ENCODE measurements around the gene TNNT3. TPM values are rescaled to one million over a fixed set of nuclear protein-coding genes. Genes with fewer than 3 reads are reported as not detected.

TNNT3 gene
- total RNA-seq, 3 donors from 2014 or later = not detected

DNA sequence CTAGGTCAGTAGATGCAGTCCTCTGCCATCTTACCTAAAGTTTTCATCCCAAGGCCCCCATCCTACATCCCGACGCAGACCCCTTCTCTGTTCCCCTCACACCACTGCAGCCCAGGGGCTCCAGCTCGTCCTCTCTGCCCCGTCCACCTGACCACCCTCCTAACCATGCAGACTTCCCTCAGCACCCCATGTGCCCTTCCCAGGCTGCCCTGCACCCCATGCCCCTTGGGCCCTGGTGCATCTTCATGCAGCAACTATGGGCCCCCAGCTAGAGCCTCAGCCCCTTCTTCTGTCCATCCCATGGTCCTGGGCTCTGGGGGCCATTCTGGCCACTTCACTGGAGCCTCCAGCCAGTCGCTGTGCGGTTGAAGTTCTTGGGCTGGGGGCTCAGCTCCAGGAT is 30.7 kb upstream of the TNNT3 start:
- Mint-ChIP-seq H3K27me3 (ENCODE audit: low read depth) (no peaks in the 10 kb centered on the region), H3K4me3 (peak overlapping the region; percentile 51), H3K36me3 (ENCODE audit: insufficient read depth) (no peaks in the 10 kb centered on the region), H3K9me3 (no peaks in the 10 kb centered on the region), H3K4me1 (ENCODE audit: low read depth) (peaks cover 36% of the 10 kb centered on the region)
- DNase-seq = no peak
- ATAC-seq = peak in 1 of 2 donors; percentile 4

GRCh38 chr11:1889224-1889930 is 30.1 kb upstream of the TNNT3 start:
- DNase-seq = peak; percentile 55
- Mint-ChIP-seq H3K4me1 (ENCODE audit: low read depth) (peaks cover 36% of the 10 kb centered on the region), H3K4me3 (peak overlapping the region; percentile 62), H3K36me3 (ENCODE audit: insufficient read depth) (no peaks in the 10 kb centered on the region), H3K9me3 (no peaks in the 10 kb centered on the region), H3K27me3 (ENCODE audit: low read depth) (no peaks in the 10 kb centered on the region)
- ATAC-seq = peak; percentile 74 to 79

DNA sequence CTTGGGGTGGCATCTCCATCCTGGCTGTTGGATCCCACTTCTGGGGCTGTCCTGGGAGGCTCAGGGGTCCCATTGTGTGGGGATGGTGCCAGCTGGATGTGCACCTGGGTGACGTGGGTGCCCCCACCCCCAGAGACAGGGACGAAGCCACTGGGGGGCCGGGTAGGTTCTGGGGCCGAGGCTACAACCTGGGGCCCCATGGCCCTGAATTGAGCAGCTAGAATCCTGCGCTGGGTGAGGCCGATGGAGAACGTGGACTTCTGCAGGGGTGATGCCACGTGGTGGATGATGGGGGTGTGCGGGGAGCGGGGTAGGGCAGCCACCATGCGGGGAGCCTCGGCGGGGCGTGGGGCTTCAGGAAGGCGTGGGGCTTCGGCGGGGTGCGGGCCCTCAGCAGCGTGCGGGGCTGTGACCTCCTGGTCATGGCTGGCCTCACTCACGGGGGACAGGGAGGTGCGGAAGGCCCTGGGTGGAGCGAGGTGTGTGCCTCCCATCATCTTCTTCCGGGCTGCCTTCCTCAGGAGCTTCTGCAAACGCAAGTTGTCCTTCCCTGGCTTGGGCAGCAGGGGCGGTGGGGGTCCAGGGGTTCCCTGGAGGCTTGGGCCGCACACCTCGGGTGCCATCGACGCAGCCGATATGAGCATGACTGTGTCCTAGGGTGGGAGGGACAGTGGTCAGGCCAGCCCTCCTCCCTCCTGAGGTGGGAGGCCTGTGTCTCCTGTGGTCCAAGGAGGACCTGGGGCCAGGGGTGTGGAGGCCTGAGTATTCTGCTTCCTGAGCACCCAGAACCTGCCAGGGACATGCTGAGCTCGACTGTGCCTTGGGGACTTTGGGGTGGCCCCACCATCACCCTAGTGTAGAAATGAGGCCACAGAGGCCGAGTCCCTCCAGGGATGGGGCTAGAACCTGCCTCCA is 29.3 kb upstream of the TNNT3 start:
- peaks cover 36% of the 10 kb centered on the region for H3K4me1 Mint-ChIP-seq (ENCODE audit: low read depth)

DNA sequence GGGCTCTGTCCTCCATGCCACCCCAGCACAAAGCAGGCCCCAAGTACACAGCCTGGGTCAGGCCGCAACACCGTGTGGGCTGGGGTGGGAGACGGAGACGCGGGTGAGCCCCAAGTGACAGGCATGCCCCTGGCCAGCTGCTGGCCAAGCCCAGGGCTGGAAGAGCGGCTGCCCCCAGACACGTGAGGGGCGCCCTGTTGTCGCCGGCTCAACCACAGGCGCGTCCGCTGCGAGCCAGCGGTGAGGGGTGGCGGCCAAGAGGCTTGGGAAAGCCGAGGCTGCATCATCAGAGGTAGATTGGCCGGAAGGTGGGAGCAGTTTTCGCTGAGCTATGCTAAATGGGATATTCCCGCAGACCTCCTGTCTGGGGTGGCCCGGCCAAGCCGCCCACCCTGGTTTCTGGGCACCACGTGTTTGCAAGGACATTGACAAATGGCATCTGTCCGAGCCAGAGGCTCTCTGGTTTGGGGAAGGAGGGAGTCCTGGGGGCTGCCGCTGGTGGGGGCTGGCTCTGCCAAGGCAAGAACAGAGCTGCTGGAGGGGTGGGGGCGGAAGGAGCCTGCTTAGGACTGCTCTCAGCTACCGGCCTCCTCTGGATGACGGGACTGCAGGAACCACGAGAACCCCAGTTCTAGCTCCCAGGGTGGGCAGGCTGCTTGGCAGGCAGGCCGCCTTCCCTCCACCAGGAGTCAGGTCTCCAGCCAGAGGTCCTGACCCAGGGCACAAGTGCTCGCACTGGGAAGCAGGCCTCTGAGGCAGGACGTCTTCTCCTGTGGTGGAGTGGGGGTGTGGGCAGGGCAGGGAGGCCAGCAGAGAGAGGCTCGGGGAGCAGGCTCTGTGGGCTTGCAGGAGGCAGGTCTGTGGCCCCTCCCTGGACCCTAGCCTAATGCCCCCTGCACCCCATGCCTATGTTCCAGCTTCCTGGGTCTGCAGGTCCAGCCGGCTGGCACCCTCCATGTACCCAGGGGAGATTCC is 28.4 kb upstream of the TNNT3 start:
- H3K4me1 Mint-ChIP-seq (ENCODE audit: low read depth) = peaks cover 36% of the 10 kb centered on the region
- DNase-seq (no peak), ATAC-seq (no peak)
- H3K9me3 Mint-ChIP-seq = no peaks in the 10 kb centered on the region
- peak overlapping the region; percentile 62 for H3K4me3 Mint-ChIP-seq
- H3K36me3 Mint-ChIP-seq (ENCODE audit: insufficient read depth) = no peaks in the 10 kb centered on the region
- H3K27me3 Mint-ChIP-seq (ENCODE audit: low read depth) = no peaks in the 10 kb centered on the region

More for the DNA sequence above, 29.3 kb upstream of the TNNT3 start:
- H3K9me3 Mint-ChIP-seq = no peaks in the 10 kb centered on the region
- peak overlapping the region; percentile 62 for H3K4me3 Mint-ChIP-seq
- no peaks in the 10 kb centered on the region for H3K27me3 Mint-ChIP-seq (ENCODE audit: low read depth)
- DNase-seq = no peak
- peak; percentile 15 to 20 for ATAC-seq
- H3K36me3 Mint-ChIP-seq (ENCODE audit: insufficient read depth) = no peaks in the 10 kb centered on the region

DNA sequence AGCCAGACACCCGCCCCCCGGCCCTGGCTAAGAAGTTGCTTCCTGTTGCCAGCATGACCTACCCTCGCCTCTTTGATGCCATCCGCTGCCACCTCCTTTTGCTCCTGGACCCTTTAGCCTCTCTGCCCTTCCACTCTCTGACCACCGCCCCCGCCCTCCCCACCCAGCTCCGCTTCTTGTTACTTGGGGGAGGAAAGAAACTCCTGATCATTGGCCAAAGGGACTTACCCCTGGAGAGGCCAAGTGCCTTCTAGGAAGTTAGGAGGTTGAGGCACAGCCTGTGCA is 27.7 kb upstream of the TNNT3 start, which contains the start of gene PRR33:
TSS of gene PRR33 (minus strand) at position 65 of the 285 bp plus-strand sequence. CDS start 1,311 bp downstream, outside the sequence.
- peak within 1 kb of the TSS; percentile 62 for H3K4me3 Mint-ChIP-seq
- H3K27me3 Mint-ChIP-seq (ENCODE audit: low read depth) = no peaks in the 10 kb centered on the region
- ATAC-seq = no peak
- peaks cover 36% of the 10 kb centered on the region for H3K4me1 Mint-ChIP-seq (ENCODE audit: low read depth)
- no peaks in the 10 kb centered on the region for H3K36me3 Mint-ChIP-seq (ENCODE audit: insufficient read depth)
- no peak for DNase-seq
- no peaks in the 10 kb centered on the region for H3K9me3 Mint-ChIP-seq

GRCh38 chr11:1892116-1892515 is 27.4 kb upstream of the TNNT3 start:
- Mint-ChIP-seq H3K27me3 (ENCODE audit: low read depth) (no peaks in the 10 kb centered on the region), H3K4me1 (ENCODE audit: low read depth) (peaks cover 34% of the 10 kb centered on the region), H3K4me3 (no peak overlapping the region), H3K36me3 (ENCODE audit: insufficient read depth) (no peaks in the 10 kb centered on the region), H3K9me3 (no peaks in the 10 kb centered on the region)
- DNase-seq = no peak
- no peak for ATAC-seq

DNA sequence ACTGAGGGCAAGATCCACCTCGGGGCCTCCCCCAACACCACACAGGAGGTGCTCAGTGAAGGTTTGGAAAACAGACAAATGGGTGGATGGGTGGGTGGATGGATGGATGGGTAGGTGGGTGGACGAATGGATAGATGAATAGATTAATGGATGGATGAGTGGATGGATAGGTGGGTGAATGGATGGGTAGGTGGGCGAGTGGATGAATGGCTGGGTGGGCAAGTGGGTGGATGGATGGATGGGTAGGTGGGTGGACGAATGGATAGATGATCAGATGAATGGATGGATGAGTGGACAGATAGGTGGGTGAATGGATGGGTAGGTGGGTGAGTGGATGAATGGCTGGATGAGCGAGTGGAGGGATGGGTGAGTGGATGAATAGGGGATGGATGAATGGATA is 26.9 kb upstream of the TNNT3 start:
- Mint-ChIP-seq H3K9me3 (no peaks in the 10 kb centered on the region), H3K27me3 (ENCODE audit: low read depth) (peaks cover 2% of the 10 kb centered on the region), H3K4me3 (no peak overlapping the region), H3K36me3 (ENCODE audit: insufficient read depth) (no peaks in the 10 kb centered on the region), H3K4me1 (ENCODE audit: low read depth) (peaks cover 34% of the 10 kb centered on the region)
- ATAC-seq (no peak), DNase-seq (no peak)

- no peak for DNase-seq
- H3K4me3 Mint-ChIP-seq = no peak overlapping the region
These were observed 25.7 kb upstream of the TNNT3 start for GRCh38 chr11:1893581-1894359.

GRCh38 chr11:1894759-1895158 is 24.7 kb upstream of the TNNT3 start:
- ATAC-seq (no peak), DNase-seq (no peak)
- peaks cover 10% of the 10 kb centered on the region for H3K27me3 Mint-ChIP-seq (ENCODE audit: low read depth)
- no peaks in the 10 kb centered on the region for H3K9me3 Mint-ChIP-seq
- peaks cover 17% of the 10 kb centered on the region for H3K4me1 Mint-ChIP-seq (ENCODE audit: low read depth)
- H3K4me3 Mint-ChIP-seq = no peak overlapping the region
- H3K36me3 Mint-ChIP-seq (ENCODE audit: insufficient read depth) = no peaks in the 10 kb centered on the region

More at GRCh38 chr11:1893581-1894359, 25.7 kb upstream of the TNNT3 start:
- Mint-ChIP-seq H3K36me3 (ENCODE audit: insufficient read depth) (no peaks in the 10 kb centered on the region), H3K9me3 (no peaks in the 10 kb centered on the region), H3K4me1 (ENCODE audit: low read depth) (peaks cover 23% of the 10 kb centered on the region), H3K27me3 (ENCODE audit: low read depth) (peaks cover 7% of the 10 kb centered on the region)
- no peak for ATAC-seq

DNA sequence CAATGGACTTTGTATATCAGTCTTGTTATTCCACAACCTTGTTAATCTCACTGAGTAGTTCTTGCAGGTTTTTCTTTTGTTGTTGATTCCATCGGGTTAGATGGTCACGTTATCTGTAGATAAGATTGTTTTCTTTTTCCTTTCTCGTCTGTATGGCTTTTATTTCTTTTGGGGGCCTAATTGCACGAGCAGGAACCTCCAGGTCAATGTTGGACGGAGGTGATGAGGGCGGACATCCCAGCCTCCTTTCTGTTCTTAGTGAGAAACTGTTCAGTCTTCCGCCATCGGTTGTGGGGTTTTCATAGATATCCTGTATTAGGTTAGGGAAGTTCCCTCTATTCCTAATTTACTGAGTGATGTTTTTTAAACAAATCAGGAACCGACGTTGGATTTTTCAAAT is 23.0 kb upstream of the TNNT3 start:
- DNase-seq (no peak), ATAC-seq (no peak)
- Mint-ChIP-seq H3K4me3 (no peak overlapping the region), H3K9me3 (no peaks in the 10 kb centered on the region), H3K36me3 (ENCODE audit: insufficient read depth) (no peaks in the 10 kb centered on the region), H3K27me3 (ENCODE audit: low read depth) (peaks cover 16% of the 10 kb centered on the region), H3K4me1 (ENCODE audit: low read depth) (peaks cover 6% of the 10 kb centered on the region)

- ATAC-seq (no peak), DNase-seq (no peak)
- peaks cover 6% of the 10 kb centered on the region for H3K4me1 Mint-ChIP-seq (ENCODE audit: low read depth)
- peak overlapping the region; percentile 26 for H3K4me3 Mint-ChIP-seq
- no peaks in the 10 kb centered on the region for H3K9me3 Mint-ChIP-seq
- peaks cover 16% of the 10 kb centered on the region for H3K27me3 Mint-ChIP-seq (ENCODE audit: low read depth)
- no peaks in the 10 kb centered on the region for H3K36me3 Mint-ChIP-seq (ENCODE audit: insufficient read depth)
These were observed 22.6 kb upstream of the TNNT3 start for GRCh38 chr11:1896923-1897322.

DNA sequence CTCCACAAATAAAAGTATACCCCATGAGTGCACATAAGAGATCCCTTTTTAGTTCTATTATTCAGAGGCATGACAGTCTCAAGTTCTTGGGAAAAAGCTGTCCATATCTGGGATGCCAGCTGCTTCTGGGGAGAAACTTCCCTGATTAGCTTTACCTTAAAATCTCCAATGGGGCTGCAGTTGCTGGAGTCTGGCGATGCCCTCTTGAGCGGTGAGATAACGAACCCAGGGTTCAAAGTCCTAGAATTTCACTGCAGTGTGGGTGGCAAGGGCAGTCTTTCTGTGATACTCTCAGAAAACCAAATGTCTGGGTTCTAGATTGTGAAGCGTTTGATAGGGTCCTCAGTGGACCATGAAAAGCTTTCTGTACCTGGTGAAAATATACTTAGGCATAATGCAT is 20.4 kb upstream of the TNNT3 start:
- H3K4me1 Mint-ChIP-seq (ENCODE audit: low read depth) = no peaks in the 10 kb centered on the region
- no peak overlapping the region for H3K4me3 Mint-ChIP-seq
- no peaks in the 10 kb centered on the region for H3K9me3 Mint-ChIP-seq
- no peaks in the 10 kb centered on the region for H3K36me3 Mint-ChIP-seq (ENCODE audit: insufficient read depth)
- H3K27me3 Mint-ChIP-seq (ENCODE audit: low read depth) = peaks cover 16% of the 10 kb centered on the region
- DNase-seq = no peak
- ATAC-seq = no peak

DNA sequence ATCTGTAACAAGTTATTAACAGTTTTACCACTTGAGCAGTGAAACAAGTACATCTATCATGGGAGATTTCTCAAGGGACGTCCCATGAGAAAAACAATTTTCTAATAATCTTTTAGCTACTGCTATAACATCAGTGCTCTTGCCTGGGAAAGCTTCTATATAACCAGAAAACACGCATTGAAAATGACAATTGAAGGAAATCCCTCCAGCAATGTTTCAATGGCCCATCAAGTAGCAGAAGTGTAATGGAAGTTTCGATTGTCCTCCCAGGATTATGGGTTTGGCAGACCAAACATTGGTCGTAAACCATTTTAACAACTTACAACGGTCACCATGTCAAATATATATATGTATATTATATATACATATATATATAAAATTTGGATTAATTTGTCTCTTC is 19.8 kb upstream of the TNNT3 start:
- H3K4me1 Mint-ChIP-seq (ENCODE audit: low read depth) = no peaks in the 10 kb centered on the region
- H3K9me3 Mint-ChIP-seq = no peaks in the 10 kb centered on the region
- H3K27me3 Mint-ChIP-seq (ENCODE audit: low read depth) = peaks cover 16% of the 10 kb centered on the region
- no peak for ATAC-seq
- DNase-seq = no peak
- H3K4me3 Mint-ChIP-seq = no peak overlapping the region
- H3K36me3 Mint-ChIP-seq (ENCODE audit: insufficient read depth) = no peaks in the 10 kb centered on the region
